ENCODE data around the gene RFPL4A. TPM values are rescaled to one million over a fixed set of nuclear protein-coding genes. Genes with fewer than 3 reads are reported as not detected.

The RFPL4A gene
- polyA plus RNA-seq, 1 donor from 2014 or later: not detected

Other genes starting within 250 kb of the RFPL4A start
- gene SBK2, start 222.0 kb upstream of the RFPL4A start, polyA plus RNA-seq: not detected in 2 replicates
- gene SBK3, start 213.6 kb upstream of the RFPL4A start, polyA plus RNA-seq: not detected in 2 replicates
- 7.4 and 10.8 TPM in 2 replicates for gene ZNF579, start 178.2 kb upstream of the RFPL4A start, polyA plus RNA-seq
- gene FIZ1, start 159.6 kb upstream of the RFPL4A start, polyA plus RNA-seq: 5.1 and 7.4 TPM in 2 replicates
- 3.2 and 3.9 TPM in 2 replicates for gene ZNF524, start 158.8 kb upstream of the RFPL4A start, polyA plus RNA-seq
- 1.7 and 2.1 TPM in 2 replicates for gene ZNF865, start 153.4 kb upstream of the RFPL4A start, polyA plus RNA-seq
- gene ZNF784, start 134.5 kb upstream of the RFPL4A start, polyA plus RNA-seq: 10.3 and 10.7 TPM in 2 replicates
- 11.7 and 17.3 TPM in 2 replicates for gene ZNF580, start 118.1 kb upstream of the RFPL4A start, polyA plus RNA-seq
- 14.8 and 15.3 TPM in 2 replicates for gene ZNF581, start 115.4 kb upstream of the RFPL4A start, polyA plus RNA-seq
- gene CCDC106, start 110.9 kb upstream of the RFPL4A start, polyA plus RNA-seq: 33.8 and 40.7 TPM in 2 replicates
- gene U2AF2, start 104.1 kb upstream of the RFPL4A start, polyA plus RNA-seq: 129 and 158 TPM in 2 replicates
- gene EPN1, start 83.9 kb upstream of the RFPL4A start, polyA plus RNA-seq: 21.0 and 23.6 TPM in 2 replicates
- not detected in 2 replicates for gene NLRP9, start 20.7 kb upstream of the RFPL4A start, polyA plus RNA-seq
- not detected in 2 replicates for gene RFPL4AL1, start 10.0 kb downstream of the RFPL4A start, polyA plus RNA-seq
- not detected in 2 replicates for gene NLRP11, start 72.9 kb downstream of the RFPL4A start, polyA plus RNA-seq
- gene NLRP4, start 77.4 kb downstream of the RFPL4A start, polyA plus RNA-seq: not detected in 2 replicates
- gene NLRP13, start 173.2 kb downstream of the RFPL4A start, polyA plus RNA-seq: not detected in 2 replicates
- not detected in 2 replicates for gene NLRP8, start 188.7 kb downstream of the RFPL4A start, polyA plus RNA-seq
- gene NLRP5, start 227.7 kb downstream of the RFPL4A start, polyA plus RNA-seq: not detected in 2 replicates